NCI-H1092 (cell line): ENCODE results near the gene RD3L.
"Not testable (repeated sequence)": the region's sequence is repeated elsewhere in the genome, so short reads cannot be mapped to it uniquely, and the experiment has no call there.

Experiments used
- DNase-seq: peaks from one replicate; lab custom pipeline; 2025; lab: John Stamatoyannopoulos, UW

RD3L gene

DNA sequence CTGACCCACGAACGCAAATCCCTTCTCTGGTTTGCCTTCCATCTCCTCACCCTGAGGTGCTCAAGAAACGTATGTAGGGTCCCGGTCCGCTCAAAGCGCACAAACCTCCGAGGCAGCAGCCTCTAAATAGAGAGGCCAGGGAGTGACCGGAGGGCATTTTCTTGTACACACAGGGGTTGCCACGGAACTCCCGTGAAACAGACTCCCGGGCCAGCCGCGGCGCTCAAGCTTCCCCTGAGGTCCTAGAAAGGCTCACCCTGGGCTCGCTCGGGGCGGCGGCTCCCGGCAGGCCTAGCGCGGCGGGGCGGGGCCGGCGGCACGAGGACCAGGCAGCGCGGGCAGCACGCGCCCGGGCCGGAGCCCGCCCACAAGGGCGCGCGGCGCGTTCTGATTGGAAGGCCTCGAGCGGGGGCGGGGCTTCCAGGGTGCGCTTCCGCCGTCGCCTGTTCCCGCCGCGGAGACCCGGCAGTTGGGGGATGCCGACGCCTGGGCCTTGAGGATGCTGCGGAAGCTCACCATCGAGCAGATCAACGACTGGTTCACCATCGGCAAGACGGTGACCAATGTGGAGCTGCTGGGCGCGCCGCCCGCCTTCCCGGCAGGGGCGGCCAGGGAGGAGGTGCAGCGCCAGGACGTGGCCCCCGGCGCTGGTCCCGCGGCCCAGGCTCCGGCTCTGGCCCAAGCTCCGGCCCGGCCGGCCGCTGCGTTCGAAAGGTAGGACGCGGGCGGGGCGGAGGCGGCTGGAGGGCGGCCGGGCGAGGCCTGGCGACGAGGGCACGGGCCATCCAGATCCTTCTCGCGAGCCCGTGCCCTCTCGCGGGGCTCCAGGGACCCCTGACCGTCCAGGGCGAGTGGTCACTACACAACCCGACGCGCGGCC lies 14.1 kb downstream of the RD3L start, which contains the start of gene TDRD9:
TSS of gene TDRD9 (plus strand) at position 446 of the 880 bp plus-strand sequence. CDS start at position 500, 54 bp downstream.
- no peak for DNase-seq

GRCh38 chr14:103927566-103927965 lies 14.8 kb downstream of the RD3L start:
- no peak for DNase-seq

- no peak for DNase-seq
These were observed 17.0 kb downstream of the RD3L start for GRCh38 chr14:103925316-103925715.

GRCh38 chr14:103923863-103924262 lies 18.5 kb downstream of the RD3L start:
- no peak for DNase-seq

DNA sequence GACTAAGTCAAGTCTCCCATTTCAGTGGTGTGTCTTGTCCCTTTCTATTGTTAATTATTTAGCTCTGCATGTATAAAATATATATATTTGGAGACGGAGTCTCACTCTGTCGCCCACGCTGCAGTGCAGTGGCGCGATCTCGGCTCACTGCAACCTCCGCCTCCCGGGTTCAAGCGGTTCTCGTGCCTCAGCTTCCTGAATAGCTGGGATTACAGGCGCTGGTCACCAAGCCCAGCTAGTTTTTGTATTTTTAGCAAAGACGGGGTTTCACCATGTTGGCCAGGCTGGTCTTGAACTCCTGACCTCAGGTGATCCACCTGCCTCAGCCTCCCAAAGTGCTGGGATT lies 20.5 kb downstream of the RD3L start:
- DNase-seq, result not testable (repeated sequence)

DNA sequence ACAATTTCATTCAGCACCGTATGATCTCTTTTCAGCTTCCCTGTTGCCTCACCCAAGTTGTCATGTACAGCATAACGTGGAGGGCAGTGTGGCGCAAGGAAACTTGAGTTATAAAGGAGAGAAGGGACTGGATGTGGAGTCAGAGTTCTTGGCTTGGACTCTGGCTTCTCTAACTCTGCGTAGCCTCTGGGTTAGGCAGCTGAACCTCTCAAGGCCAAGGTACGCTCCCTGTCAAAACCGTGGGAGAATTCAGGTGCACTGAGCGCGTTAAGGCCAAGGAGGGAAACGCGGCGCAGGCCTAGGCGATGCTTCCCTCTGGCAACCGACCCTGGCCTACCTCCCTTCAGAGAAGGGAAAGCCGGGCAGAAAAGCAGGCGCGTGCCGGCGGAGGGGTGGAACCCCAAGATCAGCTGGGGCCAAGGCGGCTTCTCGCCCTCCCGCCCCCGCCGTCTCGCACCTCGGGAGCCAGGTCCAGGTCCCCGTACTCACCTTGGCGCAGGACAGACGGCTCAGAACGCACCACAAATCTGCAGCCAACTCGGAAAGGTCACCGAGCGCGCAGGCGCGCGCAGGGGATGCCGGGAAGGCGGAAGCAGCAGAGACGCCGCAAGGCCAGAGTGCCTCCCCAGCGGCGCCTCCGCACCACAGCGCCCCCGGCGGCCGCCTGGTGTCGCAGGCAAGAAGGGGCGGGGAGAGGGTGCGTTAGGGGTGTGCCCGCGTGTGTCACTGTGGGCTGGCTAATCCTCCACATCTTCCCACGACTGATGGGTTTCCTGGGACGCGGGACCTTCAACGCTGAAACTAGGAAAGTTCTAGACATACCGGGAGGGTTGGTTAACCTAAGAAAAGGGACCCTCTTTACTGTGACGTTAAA lies 21.1 kb downstream of the RD3L start:
- peak; percentile 84 for DNase-seq

- no peak for DNase-seq
These were observed 25.6 kb downstream of the RD3L start for GRCh38 chr14:103916636-103917262.

DNA sequence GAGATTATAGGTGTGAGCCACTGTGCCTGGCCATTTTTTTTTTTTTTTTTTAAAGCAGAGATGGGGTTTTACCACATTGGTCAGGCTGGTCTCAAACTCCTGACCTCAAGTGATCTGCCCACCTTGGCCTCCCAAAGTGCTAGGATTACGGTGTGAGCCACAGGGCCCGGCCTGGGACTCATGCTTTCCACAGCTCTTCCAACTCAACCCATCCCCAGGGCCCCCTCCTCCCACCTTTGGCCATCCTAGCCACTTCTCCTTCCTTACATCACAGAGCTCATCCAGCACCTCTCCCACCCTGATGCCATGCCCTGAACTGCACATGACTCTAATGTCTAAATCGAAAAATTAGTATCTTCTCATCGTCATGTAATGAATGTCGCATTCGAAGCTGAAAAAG lies 26.7 kb downstream of the RD3L start:
- DNase-seq, result no peak

- no peak for DNase-seq
These were observed 31.3 kb downstream of the RD3L start for GRCh38 chr14:103910984-103911383.

GRCh38 chr14:103910262-103910935 lies 31.9 kb downstream of the RD3L start:
- DNase-seq, result peak; percentile 54

DNA sequence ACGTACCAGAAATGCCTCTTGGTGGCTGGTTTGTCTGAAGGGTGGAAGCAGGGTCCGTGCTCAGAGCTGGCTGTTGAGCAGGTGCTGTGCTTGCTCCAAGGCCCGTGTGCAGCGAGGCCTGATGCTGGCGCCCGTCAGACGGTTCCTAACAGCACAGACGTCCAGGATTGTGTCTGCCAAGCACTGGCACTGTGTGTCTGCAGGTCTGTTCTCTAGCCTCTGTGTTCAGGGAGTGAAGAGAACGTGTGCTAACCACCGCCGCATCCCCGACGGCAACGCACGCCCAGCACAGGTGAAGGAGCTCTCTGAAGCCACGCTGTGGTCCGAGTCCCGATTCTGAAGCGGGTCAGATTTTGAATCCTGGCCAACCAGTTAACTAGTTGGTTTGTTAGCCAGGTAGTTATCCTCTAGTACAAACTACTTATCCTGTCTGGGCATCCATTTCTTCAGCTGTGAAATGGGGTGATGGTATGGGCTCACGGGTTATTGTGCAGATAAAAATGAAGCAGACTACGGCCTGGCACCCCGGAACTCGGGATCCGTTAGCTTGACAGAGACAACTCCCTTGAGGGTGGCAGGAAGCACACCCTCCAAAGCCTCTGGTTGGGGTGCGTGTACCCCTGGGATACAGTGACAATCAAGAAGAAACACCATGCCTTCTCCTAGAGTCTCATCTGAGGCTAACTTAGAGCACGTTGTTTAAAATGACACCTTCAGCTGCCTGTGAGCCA lies 32.6 kb downstream of the RD3L start:
- DNase-seq, result no peak

DNA sequence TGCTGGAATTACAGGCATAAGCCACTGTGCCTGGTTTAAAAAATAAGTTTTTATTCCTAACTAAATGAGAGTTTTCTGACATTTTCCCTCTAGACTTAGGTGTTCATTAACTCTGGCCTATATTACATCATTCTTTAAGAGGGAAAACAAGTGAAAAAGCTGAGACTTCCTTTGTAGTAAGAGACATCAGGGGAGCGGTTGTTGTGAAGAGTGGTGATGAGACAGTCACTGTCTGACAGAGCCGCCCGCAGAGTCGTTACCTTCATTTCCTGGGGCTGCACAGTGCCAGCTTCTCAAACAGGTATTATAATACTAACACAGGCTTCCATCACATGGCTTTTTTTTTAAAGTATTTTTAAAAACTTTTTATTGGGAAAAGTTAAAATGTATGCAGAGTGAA lies 33.7 kb downstream of the RD3L start:
- DNase-seq, result no peak

DNA sequence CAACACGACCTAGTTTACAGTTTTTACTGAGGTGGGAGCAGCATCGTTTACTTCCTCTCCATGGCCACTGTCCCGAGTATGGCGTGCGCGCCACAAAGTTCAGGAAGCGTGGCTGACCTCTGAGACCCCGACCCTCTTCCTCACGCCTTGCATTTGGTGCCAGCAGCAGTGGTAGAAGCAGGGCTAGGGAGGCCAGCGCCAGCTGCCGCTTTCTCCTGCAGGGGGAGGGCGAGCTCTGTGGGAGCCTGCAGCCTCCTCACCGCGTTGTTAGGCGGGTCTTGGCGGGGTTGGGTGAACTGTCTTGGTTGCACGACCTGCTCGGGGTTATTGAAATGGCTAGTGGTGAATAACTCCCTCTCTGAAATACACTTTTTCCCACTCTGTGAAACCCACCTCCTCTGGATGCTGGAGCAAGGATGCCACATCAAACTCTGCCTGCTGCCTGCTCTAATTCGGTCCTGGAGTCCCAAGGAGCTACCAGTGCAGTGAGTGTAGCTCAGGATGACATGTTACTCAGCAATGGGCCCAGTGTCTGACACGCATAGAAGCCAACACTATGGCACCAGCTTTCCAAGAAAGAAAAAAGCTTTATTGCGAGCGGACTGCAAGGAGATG lies 36.4 kb downstream of the RD3L start:
- no peak for DNase-seq

DNA sequence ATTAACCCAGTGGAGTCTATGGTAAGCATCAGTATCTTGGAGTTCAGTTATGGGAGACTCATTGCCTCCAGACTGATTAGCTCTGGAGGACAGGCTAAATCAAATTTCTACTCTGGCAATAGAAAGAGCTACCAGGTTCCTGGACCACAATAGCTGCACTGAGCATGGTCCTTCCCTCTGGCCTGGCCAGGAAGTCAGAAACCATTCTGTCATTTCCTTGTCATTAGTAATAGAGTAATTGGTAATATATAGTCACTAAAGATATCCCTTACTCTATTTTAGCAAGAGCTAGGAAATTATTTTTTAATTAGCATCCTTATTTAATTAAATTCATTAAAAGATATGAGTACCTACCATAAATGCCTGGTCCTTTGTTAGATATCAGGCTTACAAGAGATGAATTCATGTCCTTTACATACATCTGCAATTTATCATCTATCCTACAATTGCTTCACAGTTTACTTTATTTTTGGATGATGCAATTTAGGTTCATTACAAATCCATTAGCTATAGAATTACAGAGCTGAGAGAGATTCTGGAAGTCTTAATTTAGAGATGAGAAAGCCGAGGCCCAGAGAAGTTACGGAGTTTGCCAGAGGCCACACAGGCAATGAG lies 37.7 kb downstream of the RD3L start:
- no peak for DNase-seq

- DNase-seq, result no peak
These were observed 42.5 kb downstream of the RD3L start for GRCh38 chr14:103899833-103900232.

DNA sequence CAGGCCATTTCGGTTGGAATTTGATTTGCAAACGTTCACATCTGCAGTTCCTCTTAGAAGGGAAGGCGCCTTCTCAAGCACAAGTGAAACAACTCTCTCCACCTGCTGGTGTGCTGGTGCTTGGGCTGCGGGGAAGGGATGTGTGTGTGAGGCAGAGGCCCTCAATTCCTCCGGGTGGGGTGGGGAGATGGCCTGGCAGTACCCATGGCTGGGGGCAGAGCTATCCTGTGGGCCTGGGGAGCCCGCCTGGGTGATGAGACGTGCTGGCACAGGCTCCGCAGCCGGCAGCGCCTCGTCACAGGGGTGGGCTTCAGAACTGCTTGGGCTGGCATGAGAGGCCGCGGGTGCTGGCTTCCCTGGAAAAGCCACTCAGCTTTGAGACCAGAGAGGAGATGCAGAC lies 43.0 kb downstream of the RD3L start:
- DNase-seq, result no peak

- no peak for DNase-seq
These were observed 43.6 kb downstream of the RD3L start for GRCh38 chr14:103898711-103899110.

DNA sequence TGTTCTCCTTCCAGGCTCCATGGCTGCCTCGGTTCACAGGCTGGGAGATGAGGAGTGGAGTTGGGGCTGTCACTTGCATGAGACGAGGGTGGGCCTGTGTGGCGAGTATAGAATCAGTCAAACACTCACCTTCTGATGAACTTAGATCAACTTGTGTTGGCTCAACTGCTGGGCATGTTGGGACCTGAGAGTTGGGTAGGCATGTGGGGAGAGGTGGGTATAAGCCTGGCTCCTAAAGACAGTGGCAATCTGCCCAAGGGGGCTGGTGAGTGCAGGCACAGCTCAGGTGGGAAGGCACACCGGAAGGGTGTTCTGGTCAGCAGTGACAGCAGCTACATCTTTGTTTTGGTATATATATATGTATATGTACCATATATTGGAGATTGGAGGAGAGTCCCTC lies 44.1 kb downstream of the RD3L start:
- no peak for DNase-seq

DNA sequence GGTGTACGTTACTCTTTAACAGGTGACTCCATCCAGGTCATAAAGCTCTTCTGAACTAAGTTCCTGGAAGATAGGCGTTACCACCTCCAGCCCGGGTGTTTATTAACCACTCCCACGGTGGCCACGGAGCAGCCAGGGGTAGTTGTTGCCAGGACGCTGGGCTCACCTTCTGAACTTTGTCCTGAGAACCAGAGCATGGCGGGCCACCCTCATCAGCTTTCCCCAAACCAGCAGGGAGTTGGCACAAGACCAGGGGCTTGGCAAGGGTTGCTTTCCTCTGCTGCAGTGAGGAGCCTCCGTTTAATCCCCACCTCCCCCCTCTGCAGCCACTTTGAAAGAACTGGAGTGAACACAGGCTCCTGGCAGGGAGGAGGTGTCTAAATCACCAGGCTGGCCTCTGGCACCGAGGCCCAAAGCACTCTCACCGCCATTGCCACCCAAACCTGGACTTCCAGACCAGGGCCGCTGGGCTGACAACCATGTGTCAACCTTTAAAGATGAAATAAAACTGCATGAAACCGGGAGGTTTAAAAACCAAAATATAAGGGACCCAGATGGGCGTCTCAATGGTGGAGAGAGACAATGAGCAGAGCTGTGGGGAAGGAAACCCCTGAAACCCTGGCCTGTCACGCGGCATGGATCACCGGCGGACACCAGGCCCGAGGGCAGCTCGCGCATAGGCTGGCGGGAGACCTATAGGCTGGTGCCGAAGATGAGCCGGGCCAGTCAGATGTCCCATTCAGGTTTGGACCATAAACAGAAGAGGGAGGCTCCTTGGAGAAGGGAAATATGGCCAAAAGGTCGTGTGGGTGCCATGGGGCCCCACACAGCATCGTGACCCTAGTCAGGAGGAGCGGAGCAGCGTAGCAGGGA lies 45.0 kb downstream of the RD3L start:
- peak; percentile 8 for DNase-seq
